Peyer's patch (tissue), 4 donors: Measurements from ENCODE around the gene IZUMO2. TPM values are rescaled to one million over a fixed set of nuclear protein-coding genes. Genes with fewer than 3 reads are reported as not detected.

ENCODE experiments used
- DNase-seq, 3 donors: peaks; one replicate each; pipeline ENCODE4 v3.0.0-alpha.2; 2017 to 2019
- H3K27ac ChIP-seq, 4 donors: fragments of 200-600 bp; sonication (generic); one replicate each; pipeline ENCODE4 v1.5.1; 2016 to 2019
- H3K27me3 ChIP-seq, 2 donors: fragments of 200-600 bp; sonication (generic); one replicate each; pipeline ENCODE4 v1.5.1; 2019
- H3K36me3 ChIP-seq, 3 donors: fragments of 200-600 bp; sonication (generic); one replicate each; pipeline ENCODE4 v1.5.1; 2016 to 2019
- H3K4me1 ChIP-seq, 4 donors: fragments of 200-600 bp; sonication (generic); one replicate each; pipeline ENCODE4 v1.5.1; 2016 to 2019
- H3K4me3 ChIP-seq, 4 donors: fragments of 200-600 bp; sonication (generic); 1 replicate in 3 of 4; 2 replicates in 1 of 4; pipeline ENCODE4 v1.5.1; 2016 to 2019; ENCODE audit warnings: mild to moderate bottlenecking in 1 of 4
- H3K9me3 ChIP-seq, 4 donors: fragments of 200-600 bp; sonication (generic); one replicate each; pipeline ENCODE4 v1.5.1; 2016 to 2019; ENCODE audit warnings: mild to moderate bottlenecking in 1 of 4
- POLR2A ChIP-seq, 2 donors: fragments of 450-650 bp; IDR thresholded peaks; one replicate each; pipeline ENCODE4 v1.5.1; 2017; ENCODE audit warnings: antibody characterized with exemption in 2 of 2, mild to moderate bottlenecking in 2 of 2, moderate library complexity in 2 of 2
- total RNA-seq, 4 donors: library from RNA; depleted of rRNA; stranded (reverse); fragments of >200 nt; gene quantifications; one replicate each; pipeline ENCODE4 v1.1.0, GENCODE V29; 2016
- TF ChIP-seq, protein P1 (sequence below), 6 experiments: fragments of 450-650 bp in 4 of 6; fragments of 200-600 bp in 2 of 6; sonication (generic) in 1 of 6; IDR thresholded peaks; one replicate each; pipeline ENCODE4 v1.5.1; 2017 to 2019; ENCODE audit warnings: antibody characterized with exemption in 6 of 6, mild to moderate bottlenecking in 3 of 6, moderate library complexity in 1 of 6

IZUMO2 gene
- total RNA-seq, 4 donors from 2014 or later, result not detected

DNA sequence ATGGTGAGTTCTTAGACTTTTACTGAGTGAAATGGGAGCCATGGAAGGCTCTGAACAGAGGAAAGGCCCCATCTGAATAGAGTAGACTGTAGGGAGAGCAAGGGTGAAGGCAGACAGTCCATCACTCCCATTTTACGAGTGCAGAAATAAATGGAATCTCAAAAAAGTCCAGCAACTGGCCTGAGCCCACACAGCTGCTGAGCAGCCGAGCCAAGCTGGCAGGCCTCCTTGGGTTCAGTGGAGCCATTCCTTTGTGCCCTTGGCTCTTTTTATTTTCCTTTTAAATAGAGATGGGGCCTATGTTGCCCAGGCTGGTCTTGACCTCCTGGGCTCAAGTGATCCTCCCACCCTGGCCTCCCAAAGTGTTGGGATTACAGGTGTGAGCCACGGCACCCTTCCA is 39.3 kb upstream of the IZUMO2 start:
- TF ChIP-seq POLR2A (IDR thresholded peaks at IDR 0.05), result no peak
- no peaks in the 10 kb centered on the region for H3K9me3 ChIP-seq
- peak overlapping the region in 2 of 4 donors; percentile 61 to 63 for H3K4me3 ChIP-seq
- H3K4me1 ChIP-seq, result peaks cover 0 to 25% (median 0%) of the 10 kb centered on the region in 4 donors
- H3K36me3 ChIP-seq, result no peaks in the 10 kb centered on the region
- no peak for DNase-seq
- peak overlapping the region in 2 of 4 donors; percentile 98 to 99 for H3K27ac ChIP-seq
- H3K27me3 ChIP-seq, result no peaks in the 10 kb centered on the region

DNA sequence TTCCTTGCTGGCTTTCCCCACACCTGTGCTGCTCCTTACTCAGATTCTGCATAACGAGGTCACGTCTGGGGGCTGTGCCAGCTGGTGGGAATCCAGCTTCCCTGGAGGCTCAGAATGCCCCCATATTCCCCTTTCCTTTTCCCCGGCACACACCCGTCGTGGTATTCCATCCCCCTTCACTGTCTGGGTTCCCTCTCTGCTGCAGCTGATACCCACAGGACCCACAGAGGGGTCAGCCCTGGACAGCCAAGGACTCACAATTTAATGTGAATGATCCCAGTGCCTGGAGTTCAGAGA is 36.1 kb upstream of the IZUMO2 start:
- no peaks in the 10 kb centered on the region for H3K27me3 ChIP-seq
- no peak overlapping the region for H3K27ac ChIP-seq
- H3K4me1 ChIP-seq, result peaks cover 0 to 13% (median 0%) of the 10 kb centered on the region in 4 donors
- DNase-seq, result peak in 1 of 3 donors; percentile 28
- TF ChIP-seq, protein P1, sequence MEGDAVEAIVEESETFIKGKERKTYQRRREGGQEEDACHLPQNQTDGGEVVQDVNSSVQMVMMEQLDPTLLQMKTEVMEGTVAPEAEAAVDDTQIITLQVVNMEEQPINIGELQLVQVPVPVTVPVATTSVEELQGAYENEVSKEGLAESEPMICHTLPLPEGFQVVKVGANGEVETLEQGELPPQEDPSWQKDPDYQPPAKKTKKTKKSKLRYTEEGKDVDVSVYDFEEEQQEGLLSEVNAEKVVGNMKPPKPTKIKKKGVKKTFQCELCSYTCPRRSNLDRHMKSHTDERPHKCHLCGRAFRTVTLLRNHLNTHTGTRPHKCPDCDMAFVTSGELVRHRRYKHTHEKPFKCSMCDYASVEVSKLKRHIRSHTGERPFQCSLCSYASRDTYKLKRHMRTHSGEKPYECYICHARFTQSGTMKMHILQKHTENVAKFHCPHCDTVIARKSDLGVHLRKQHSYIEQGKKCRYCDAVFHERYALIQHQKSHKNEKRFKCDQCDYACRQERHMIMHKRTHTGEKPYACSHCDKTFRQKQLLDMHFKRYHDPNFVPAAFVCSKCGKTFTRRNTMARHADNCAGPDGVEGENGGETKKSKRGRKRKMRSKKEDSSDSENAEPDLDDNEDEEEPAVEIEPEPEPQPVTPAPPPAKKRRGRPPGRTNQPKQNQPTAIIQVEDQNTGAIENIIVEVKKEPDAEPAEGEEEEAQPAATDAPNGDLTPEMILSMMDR (IDR thresholded peaks at IDR 0.05), result no peak
- TF ChIP-seq POLR2A (IDR thresholded peaks at IDR 0.05), result no peak
- no peak overlapping the region for H3K4me3 ChIP-seq
- no peaks in the 10 kb centered on the region for H3K9me3 ChIP-seq
- peaks cover 0 to 18% (median 0%) of the 10 kb centered on the region in 3 donors for H3K36me3 ChIP-seq

DNA sequence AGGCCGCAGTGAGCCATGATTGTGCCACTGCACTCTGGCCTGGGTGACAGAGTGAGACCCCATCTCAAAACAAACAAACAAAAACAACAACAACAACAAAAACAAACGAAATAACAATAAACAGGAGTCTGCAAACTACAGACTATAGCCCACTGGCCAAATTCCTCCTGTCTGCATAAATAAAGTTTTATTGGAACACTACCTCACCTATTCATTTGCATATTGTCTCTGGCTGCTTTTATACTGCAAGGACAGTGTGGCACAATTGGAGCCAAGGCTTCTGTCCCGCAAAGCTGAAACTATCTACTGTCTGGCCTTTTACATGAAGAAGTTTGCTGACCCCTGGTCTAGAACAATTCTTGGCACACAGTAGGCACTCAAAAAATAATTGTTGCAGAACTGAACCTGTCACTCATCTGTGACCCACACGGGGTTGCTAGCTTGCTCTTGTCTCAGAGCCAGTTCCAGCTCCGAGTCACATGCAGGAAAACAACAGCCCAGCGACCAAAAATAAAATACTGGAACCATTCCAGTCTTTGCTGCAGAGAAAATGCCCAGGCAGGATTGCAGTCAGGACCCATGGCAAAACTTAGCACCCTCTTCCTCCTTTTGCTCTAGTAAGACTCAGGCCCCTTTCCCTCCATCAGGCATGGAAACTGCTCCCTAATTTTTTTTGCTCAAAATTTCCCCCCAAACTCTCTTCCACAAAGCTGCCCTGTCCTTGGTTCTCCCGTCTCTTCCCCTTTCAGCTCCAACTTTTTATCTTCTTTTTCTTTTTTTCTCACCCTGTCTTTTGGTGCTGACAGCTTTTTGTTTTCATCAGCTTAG is 35.6 kb upstream of the IZUMO2 start:
- Histone ChIP-seq H3K4me3 (no peak overlapping the region), H3K27me3 (no peaks in the 10 kb centered on the region), H3K4me1 (peaks cover 0 to 9% (median 0%) of the 10 kb centered on the region in 4 donors), H3K27ac (peak overlapping the region in 1 of 4 donors; percentile 41), H3K9me3 (no peaks in the 10 kb centered on the region), H3K36me3 (peaks cover 0 to 19% (median 0%) of the 10 kb centered on the region in 3 donors)
- peak in 1 of 3 donors; percentile 29 for DNase-seq
- TF ChIP-seq, protein P1 (IDR thresholded peaks at IDR 0.05), result no peak
- TF ChIP-seq POLR2A (IDR thresholded peaks at IDR 0.05), result no peak

DNA sequence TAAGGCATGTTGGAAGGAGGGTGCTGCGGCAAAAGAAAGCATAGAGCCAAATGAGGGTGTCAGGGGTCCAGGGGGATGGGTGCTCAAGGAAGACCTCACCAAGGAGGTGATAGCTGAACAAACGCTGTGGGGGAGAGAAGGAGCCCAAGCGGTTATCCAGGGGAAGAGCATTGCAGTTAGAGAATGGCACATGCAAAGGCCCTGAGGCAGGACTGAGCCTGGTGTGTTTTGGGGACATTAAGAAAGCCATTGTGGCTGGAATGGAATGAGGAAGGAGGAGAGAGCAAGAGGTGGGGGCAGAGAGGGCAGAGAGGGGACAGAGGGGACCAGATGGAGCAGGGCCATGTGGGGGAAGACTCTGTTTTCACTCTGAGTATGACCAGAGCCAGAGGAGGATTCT is 34.3 kb upstream of the IZUMO2 start:
- no peaks in the 10 kb centered on the region for H3K27me3 ChIP-seq
- no peak overlapping the region for H3K4me3 ChIP-seq
- H3K36me3 ChIP-seq, result peaks cover 0 to 26% (median 0%) of the 10 kb centered on the region in 3 donors
- no peaks in the 10 kb centered on the region for H3K9me3 ChIP-seq
- no peak for DNase-seq
- H3K27ac ChIP-seq, result no peak overlapping the region
- TF ChIP-seq POLR2A (IDR thresholded peaks at IDR 0.05), result no peak
- TF ChIP-seq, protein P1 (IDR thresholded peaks at IDR 0.05), result no peak
- peaks cover 0 to 9% (median 0%) of the 10 kb centered on the region in 4 donors for H3K4me1 ChIP-seq

DNA sequence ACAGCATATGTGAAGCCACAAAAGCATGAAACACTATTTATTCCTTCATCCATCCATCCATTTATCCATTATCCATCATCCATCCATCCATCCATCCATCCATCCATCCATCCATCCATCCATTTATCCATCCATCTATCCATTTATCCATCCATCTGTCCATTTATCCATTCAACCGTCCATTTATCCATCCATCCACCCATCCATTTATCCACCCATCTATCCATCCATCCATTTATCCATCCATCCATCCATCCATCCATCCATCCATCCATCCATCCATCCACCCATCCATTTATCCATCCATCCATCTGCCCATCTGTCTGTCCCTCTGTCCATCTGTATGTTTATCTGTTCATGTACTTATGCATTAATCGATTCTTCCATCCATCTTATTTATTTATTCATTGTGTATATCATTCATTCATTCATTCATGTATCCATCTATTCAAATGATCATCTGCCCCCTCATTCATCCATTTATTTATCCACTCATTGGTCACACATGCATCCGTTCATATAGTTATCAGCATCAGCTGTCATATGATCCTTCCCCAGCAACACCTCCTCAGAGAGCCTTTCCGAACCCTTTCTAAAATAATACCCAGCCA is 33.3 kb upstream of the IZUMO2 start:
- Histone ChIP-seq H3K4me3 (no peak overlapping the region), H3K27me3 (no peaks in the 10 kb centered on the region), H3K9me3 (no peaks in the 10 kb centered on the region), H3K36me3 (peaks cover 0 to 26% (median 0%) of the 10 kb centered on the region in 3 donors), H3K27ac (no peak overlapping the region), H3K4me1 (peaks cover 0 to 18% (median 0%) of the 10 kb centered on the region in 4 donors)
- no peak for TF ChIP-seq POLR2A (IDR thresholded peaks at IDR 0.05)
- TF ChIP-seq, protein P1 (IDR thresholded peaks at IDR 0.05), result no peak
- no peak for DNase-seq

DNA sequence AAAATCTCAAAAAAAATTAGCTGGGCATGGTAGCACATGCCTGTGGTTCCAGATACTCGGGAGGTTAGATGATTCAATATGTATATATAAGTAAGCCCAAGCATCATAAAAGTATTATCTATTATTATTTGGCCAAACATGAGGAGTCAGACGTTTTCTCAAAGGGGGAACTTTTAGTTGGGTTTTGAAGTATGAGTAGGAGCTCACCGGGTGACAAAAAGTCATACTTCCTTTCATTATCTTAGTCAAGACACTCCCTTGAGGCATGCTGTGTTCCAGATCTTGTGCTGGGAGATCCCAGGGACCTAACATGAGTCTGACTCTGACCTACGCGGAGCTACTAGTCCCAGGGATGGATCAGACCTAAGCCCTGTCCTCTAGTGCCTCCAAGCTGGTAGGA is 32.1 kb upstream of the IZUMO2 start:
- H3K27ac ChIP-seq, result no peak overlapping the region
- peaks cover 0 to 26% (median 0%) of the 10 kb centered on the region in 3 donors for H3K36me3 ChIP-seq
- no peak for DNase-seq
- H3K4me1 ChIP-seq, result peaks cover 0 to 20% (median 0%) of the 10 kb centered on the region in 4 donors
- no peaks in the 10 kb centered on the region for H3K9me3 ChIP-seq
- no peaks in the 10 kb centered on the region for H3K27me3 ChIP-seq
- H3K4me3 ChIP-seq, result no peak overlapping the region
- no peak for TF ChIP-seq POLR2A (IDR thresholded peaks at IDR 0.05)
- TF ChIP-seq, protein P1 (IDR thresholded peaks at IDR 0.05), result no peak
